ENCODE results near the gene ATF7.
A peak's percentile ranks its signal among the peaks of the same experiment; 100 is the strongest.

The ATF7 gene

DNA sequence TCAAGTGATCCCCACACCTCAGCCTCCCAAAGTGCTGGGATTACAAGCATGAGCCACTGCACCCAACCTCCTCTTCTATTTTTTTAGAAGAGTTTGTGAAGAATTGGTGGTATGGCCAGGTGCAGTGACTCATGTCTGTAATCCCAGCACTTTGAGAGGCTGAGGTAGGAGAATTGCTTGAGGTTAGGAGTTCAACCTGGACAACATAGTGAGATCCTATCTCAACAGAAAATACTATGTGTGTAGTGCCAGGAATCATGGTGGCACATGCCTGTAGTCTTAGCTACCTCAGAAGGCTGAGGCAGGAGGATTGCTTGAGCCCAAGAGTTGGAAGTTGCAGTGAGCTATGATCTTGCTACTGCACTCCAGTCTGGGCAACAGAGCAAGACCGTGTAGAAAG lies 5.5 kb upstream of the ATF7 start:
- no peak overlapping the region for H3K4me3 ChIP-seq (replicated peaks in 1 of 2; ENCODE audit: low read depth in 2 of 2, low read length in 2 of 2)
- no peak for DNase-seq (ENCODE audit: low read depth in 2 of 2)
- TF ChIP-seq, protein P1, sequence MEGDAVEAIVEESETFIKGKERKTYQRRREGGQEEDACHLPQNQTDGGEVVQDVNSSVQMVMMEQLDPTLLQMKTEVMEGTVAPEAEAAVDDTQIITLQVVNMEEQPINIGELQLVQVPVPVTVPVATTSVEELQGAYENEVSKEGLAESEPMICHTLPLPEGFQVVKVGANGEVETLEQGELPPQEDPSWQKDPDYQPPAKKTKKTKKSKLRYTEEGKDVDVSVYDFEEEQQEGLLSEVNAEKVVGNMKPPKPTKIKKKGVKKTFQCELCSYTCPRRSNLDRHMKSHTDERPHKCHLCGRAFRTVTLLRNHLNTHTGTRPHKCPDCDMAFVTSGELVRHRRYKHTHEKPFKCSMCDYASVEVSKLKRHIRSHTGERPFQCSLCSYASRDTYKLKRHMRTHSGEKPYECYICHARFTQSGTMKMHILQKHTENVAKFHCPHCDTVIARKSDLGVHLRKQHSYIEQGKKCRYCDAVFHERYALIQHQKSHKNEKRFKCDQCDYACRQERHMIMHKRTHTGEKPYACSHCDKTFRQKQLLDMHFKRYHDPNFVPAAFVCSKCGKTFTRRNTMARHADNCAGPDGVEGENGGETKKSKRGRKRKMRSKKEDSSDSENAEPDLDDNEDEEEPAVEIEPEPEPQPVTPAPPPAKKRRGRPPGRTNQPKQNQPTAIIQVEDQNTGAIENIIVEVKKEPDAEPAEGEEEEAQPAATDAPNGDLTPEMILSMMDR (IDR thresholded peaks at IDR 0.05; ENCODE audit: low read depth, low read length): no peak

DNA sequence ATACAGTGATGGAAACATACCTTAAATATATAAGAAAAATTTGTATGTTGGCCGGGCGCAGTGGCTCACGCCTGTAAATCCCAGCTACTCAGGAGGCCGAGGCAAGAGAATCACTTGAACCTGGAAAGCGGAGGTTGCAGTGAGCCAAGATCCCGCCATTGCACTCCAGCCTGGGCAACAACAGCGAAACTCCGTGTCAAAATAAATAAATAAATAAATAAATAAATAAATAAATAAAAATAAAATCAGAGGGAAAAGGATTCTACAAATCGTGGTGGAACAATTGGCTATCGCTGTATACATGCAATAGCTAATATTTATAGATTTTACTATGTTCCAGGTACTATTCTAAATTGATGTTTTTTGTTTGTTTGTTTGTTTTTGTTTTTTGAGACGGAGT lies 1.7 kb upstream of the ATF7 start:
- no peak for DNase-seq (ENCODE audit: low read depth in 2 of 2)
- TF ChIP-seq, protein P1 (IDR thresholded peaks at IDR 0.05; ENCODE audit: low read depth, low read length): no peak

DNA sequence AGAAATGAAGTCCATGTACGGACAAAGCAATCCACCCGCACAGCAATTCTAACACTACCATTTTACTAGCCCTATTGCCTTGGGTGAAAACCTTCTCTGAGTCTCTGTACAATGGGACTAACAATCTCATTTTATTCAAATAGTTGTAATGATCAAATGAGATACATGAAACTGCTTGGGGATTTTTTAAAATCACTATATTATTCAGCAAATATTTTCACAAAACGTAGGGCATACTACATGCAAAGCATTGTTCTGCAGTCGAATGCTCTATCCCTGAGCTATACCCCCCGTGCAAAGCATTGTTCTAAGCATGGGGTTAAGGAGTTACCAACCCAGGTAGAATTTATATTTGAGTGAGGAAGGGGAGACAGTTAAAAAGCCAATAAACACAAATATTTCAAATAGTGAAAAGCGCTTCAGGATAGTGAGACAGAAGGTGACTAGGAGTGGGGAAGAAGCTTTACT lies 554 bp upstream of the ATF7 start:
- H3K4me3 ChIP-seq (replicated peaks in 1 of 2; ENCODE audit: low read depth in 2 of 2, low read length in 2 of 2): peak overlapping the region; percentile 60 to 91
- TF ChIP-seq, protein P1 (IDR thresholded peaks at IDR 0.05; ENCODE audit: low read depth, low read length): no peak

More for the DNA sequence above, 1.7 kb upstream of the ATF7 start:
- no peak overlapping the region for H3K4me3 ChIP-seq (replicated peaks in 1 of 2; ENCODE audit: low read depth in 2 of 2, low read length in 2 of 2)

DNA sequence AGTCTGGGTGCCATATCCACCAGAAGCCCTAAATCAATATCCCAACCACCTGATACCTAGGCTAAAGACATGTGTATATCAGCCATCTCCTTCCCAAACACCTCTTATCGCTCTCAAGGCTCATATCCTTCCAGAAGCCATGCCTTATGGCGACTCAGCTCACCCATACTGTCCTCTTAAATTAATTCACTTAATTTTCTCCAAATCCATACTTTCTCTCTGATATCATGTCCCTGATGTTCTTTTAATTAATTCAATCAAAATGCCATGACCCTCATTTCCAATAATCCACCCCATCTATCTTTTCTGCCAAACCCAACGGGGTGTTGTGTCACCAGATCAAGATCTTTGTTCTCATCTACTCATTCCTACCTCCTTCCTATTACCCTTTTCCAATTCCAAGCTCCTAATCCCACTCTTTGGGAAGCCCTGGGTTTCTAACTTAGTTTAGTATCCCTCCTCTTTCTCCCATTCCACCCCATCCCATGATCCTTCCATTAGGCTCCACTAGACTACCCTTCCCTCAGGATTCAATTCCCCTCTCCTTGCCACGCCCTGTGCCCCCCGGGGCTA lies 723 bp downstream of the ATF7 start:
- no peak for DNase-seq (ENCODE audit: low read depth in 2 of 2)
- TF ChIP-seq, protein P1 (IDR thresholded peaks at IDR 0.05; ENCODE audit: low read depth, low read length): no peak
- peak overlapping the region; percentile 60 to 91 for H3K4me3 ChIP-seq (replicated peaks in 1 of 2; ENCODE audit: low read depth in 2 of 2, low read length in 2 of 2)

More for the DNA sequence above, 554 bp upstream of the ATF7 start:
- no peak for DNase-seq (ENCODE audit: low read depth in 2 of 2)

DNA sequence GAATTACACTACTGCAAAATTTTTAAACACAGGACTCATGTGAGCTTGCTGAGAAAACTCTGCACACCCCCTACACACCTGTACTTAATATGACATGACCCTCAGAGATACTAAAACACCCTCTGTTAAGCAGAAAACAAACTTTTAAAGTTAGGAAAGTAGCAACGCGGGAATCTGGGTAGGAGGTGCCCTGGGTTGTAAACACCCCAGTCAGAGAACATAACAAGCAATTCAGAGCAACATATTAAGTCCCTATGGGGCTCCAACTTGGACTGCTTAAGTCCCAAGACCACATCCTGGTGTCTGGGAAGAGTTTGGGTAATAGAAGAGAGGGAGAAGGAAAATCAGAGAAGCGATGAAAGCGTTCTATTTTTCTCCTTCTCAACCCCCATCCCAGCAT lies 1.2 kb downstream of the ATF7 start:
- H3K4me3 ChIP-seq (replicated peaks in 1 of 2; ENCODE audit: low read depth in 2 of 2, low read length in 2 of 2): peak overlapping the region; percentile 60 to 91
- DNase-seq (ENCODE audit: low read depth in 2 of 2): peak; percentile 14 to 34
- TF ChIP-seq, protein P1 (IDR thresholded peaks at IDR 0.05; ENCODE audit: low read depth, low read length): no peak

DNA sequence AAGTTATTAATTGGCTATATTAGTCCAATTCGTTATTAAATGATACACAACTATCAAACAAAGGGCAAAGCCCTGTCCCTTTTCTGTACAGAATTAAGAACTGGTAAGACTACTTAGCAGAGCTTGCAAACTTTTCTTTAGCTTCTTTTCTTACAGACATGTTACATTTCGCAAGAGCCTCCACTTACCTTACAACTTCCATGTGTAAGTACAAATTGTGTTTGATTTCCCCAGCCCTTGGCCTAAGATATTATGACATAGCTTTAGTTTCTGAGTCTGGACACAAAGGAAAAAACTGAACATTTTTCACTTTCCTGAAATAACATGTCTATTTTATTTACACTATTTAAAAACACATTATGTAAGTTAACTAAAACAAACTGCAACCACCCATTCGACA lies 1.7 kb downstream of the ATF7 start:
- peak; percentile 42 to 54 for DNase-seq (ENCODE audit: low read depth in 2 of 2)
- TF ChIP-seq, protein P1 (IDR thresholded peaks at IDR 0.05; ENCODE audit: low read depth, low read length): no peak
- peak overlapping the region; percentile 60 to 91 for H3K4me3 ChIP-seq (replicated peaks in 1 of 2; ENCODE audit: low read depth in 2 of 2, low read length in 2 of 2)

All from cardiac fibroblast (primary cell).